Prostate gland (tissue), 2 donors: ENCODE results near the gene BFSP1.

Source experiments
- CTCF ChIP-seq, 4 experiments: fragments of 200-600 bp in 2 of 4; fragments of 450-650 bp in 2 of 4; sonication (generic) in 2 of 4; IDR thresholded peaks; 1 replicate in 3 of 4; 2 replicates in 1 of 4; pipeline ENCODE4 v1.5.1; 2016 to 2019; ENCODE audit warnings: antibody characterized with exemption in 4 of 4, mild to moderate bottlenecking in 2 of 4, moderate library complexity in 2 of 4
- POLR2A ChIP-seq: fragments of 450-650 bp; IDR thresholded peaks from one replicate; pipeline ENCODE4 v1.6.1; 2016; ENCODE audit warnings: antibody characterized with exemption, mild to moderate bottlenecking
- POLR2AphosphoS5 ChIP-seq: sonication (generic); formaldehyde crosslinking; IDR thresholded peaks from one replicate; pipeline ENCODE4 v1.6.1; 2017; ENCODE audit warnings: antibody characterized with exemption

- TF ChIP-seq CTCF (IDR thresholded peaks at IDR 0.05) (no peak), POLR2A (no peak), POLR2AphosphoS5 (no peak)
Observed at GRCh38 chr20:17470521-17470920, 60.7 kb downstream of the BFSP1 start.
